Measurements from ENCODE around the gene CADPS. TPM values are rescaled to one million over a fixed set of nuclear protein-coding genes. Genes with fewer than 3 reads are reported as not detected.

Gene CADPS
- total and polyA plus RNA-seq, 10 donors: 0.16 to 3.6 (median 0.40) TPM

- TF ChIP-seq CTCF (IDR thresholded peaks at IDR 0.05 in 8 of 11, conservative IDR thresholded peaks at IDR 0.05 in 3 of 11) (no peak), POLR2A (IDR thresholded peaks at IDR 0.05) (no peak), POLR2AphosphoS5 (IDR thresholded peaks at IDR 0.05) (no peak)
- Histone ChIP-seq H3K9me3 (no peaks in the 10 kb centered on the region), H3K36me3 (no peaks in the 10 kb centered on the region), H3K4me1 (no peaks in the 10 kb centered on the region), H3K4me3 (no peak overlapping the region), H3K27ac (no peak overlapping the region), H3K27me3 (replicated peaks in 1 of 7) (no peaks in the 10 kb centered on the region)
- intact Hi-C loops (cut with DNase I; ENCODE audit: low total_unique reads): no loop called here
- 69 to 77% (median 77%) methylated on average over 2 of the region's 2 CpGs for WGBS, 5 donors
- no peak for DNase-seq
These were observed 378.7 kb downstream of the CADPS start for GRCh38 chr3:62496503-62496902.

GRCh38 chr3:62493109-62493801, 382.0 kb downstream of the CADPS start:
- TF ChIP-seq CTCF (IDR thresholded peaks at IDR 0.05 in 8 of 11, conservative IDR thresholded peaks at IDR 0.05 in 3 of 11): no peak
- TF ChIP-seq POLR2AphosphoS5 (IDR thresholded peaks at IDR 0.05): no peak
- TF ChIP-seq POLR2A (IDR thresholded peaks at IDR 0.05): no peak
- 64 to 75% (median 71%) methylated on average over 4 of the region's 4 CpGs for WGBS, 5 donors
- no peaks in the 10 kb centered on the region for H3K9me3 ChIP-seq

GRCh38 chr3:62482961-62483360, 392.3 kb downstream of the CADPS start:
- H3K27ac ChIP-seq: no peak overlapping the region
- DNase-seq: no peak
- H3K4me1 ChIP-seq: no peaks in the 10 kb centered on the region
- no peaks in the 10 kb centered on the region for H3K36me3 ChIP-seq
- TF ChIP-seq POLR2A (IDR thresholded peaks at IDR 0.05) (no peak), POLR2AphosphoS5 (IDR thresholded peaks at IDR 0.05) (no peak), CTCF (IDR thresholded peaks at IDR 0.05 in 8 of 11, conservative IDR thresholded peaks at IDR 0.05 in 3 of 11) (no peak)
- 60 to 78% (median 66%) methylated on average over 4 of the region's 4 CpGs for WGBS, 5 donors
- H3K9me3 ChIP-seq: no peaks in the 10 kb centered on the region
- H3K27me3 ChIP-seq (replicated peaks in 1 of 7): no peaks in the 10 kb centered on the region
- intact Hi-C loops (cut with DNase I; ENCODE audit: low total_unique reads): no loop called here
- H3K4me3 ChIP-seq: no peak overlapping the region

More at GRCh38 chr3:62493109-62493801, 382.0 kb downstream of the CADPS start:
- no peak overlapping the region for H3K4me3 ChIP-seq
- DNase-seq: no peak
- H3K27ac ChIP-seq: no peak overlapping the region
- no peaks in the 10 kb centered on the region for H3K27me3 ChIP-seq (replicated peaks in 1 of 7)
- H3K36me3 ChIP-seq: no peaks in the 10 kb centered on the region
- intact Hi-C loops (cut with DNase I; ENCODE audit: low total_unique reads): no loop called here
- no peaks in the 10 kb centered on the region for H3K4me1 ChIP-seq

- no peak overlapping the region for H3K27ac ChIP-seq
- TF ChIP-seq CTCF (IDR thresholded peaks at IDR 0.05 in 8 of 11, conservative IDR thresholded peaks at IDR 0.05 in 3 of 11): no peak
- 81 to 85% (median 82%) methylated on average over 2 of the region's 2 CpGs for WGBS, 5 donors
- intact Hi-C loops (cut with DNase I; ENCODE audit: low total_unique reads): no loop called here
- no peak for DNase-seq
- H3K36me3 ChIP-seq: no peaks in the 10 kb centered on the region
- H3K27me3 ChIP-seq (replicated peaks in 1 of 7): no peaks in the 10 kb centered on the region
- no peak overlapping the region for H3K4me3 ChIP-seq
- H3K4me1 ChIP-seq: no peaks in the 10 kb centered on the region
- no peaks in the 10 kb centered on the region for H3K9me3 ChIP-seq
These were observed 393.3 kb downstream of the CADPS start for GRCh38 chr3:62481962-62482361.
